BLaER1 treated with 17β-estradiol and CSF1 and Interleukin-3, amounts not matched to agents 10 nM and 100 nM (cell line): ENCODE measurements around the gene CFAP77.

Source experiments
- H3K27ac ChIP-seq, 11 experiments: shearing (Covaris generic); formaldehyde crosslinking; 2 replicates each; pipeline ENCODE4 v1.8.1; 2022
- H3K27me3 ChIP-seq, 11 experiments: shearing (Covaris generic); formaldehyde crosslinking; 2 replicates each; pipeline ENCODE4 v1.8.1; 2022
- H3K36me3 ChIP-seq, 11 experiments: shearing (Covaris generic); formaldehyde crosslinking; 2 replicates each; pipeline ENCODE4 v1.8.1; 2022
- H3K4me1 ChIP-seq, 10 experiments: shearing (Covaris generic); formaldehyde crosslinking; 2 replicates each; pipeline ENCODE4 v1.8.1; 2022
- H3K4me2 ChIP-seq, 11 experiments: shearing (Covaris generic); formaldehyde crosslinking; 2 replicates each; pipeline ENCODE4 v1.8.1; 2022
- H3K4me3 ChIP-seq, 10 experiments: shearing (Covaris generic); formaldehyde crosslinking; 2 replicates each; pipeline ENCODE4 v1.8.1; 2022
- H3K9ac ChIP-seq, 11 experiments: shearing (Covaris generic); formaldehyde crosslinking; 2 replicates each; pipeline ENCODE4 v1.8.1; 2022
- H3K9me3 ChIP-seq, 11 experiments: shearing (Covaris generic); formaldehyde crosslinking; replicated peaks in 1 of 11; 2 replicates each; pipeline ENCODE4 v1.8.1; 2022
- H4K20me1 ChIP-seq, 11 experiments: shearing (Covaris generic); formaldehyde crosslinking; 2 replicates each; pipeline ENCODE4 v1.8.1; 2022
- Cebpa-rat ChIP-seq, 11 experiments: shearing (Covaris generic); IDR thresholded peaks; 2 replicates each; pipeline ENCODE4 v1.8.1; 2022

The CFAP77 gene

GRCh38 chr9:132597073-132597775 lies 187.2 kb downstream of the CFAP77 start:
- TF ChIP-seq Cebpa-rat (IDR thresholded peaks at IDR 0.05) = no peak
- H3K36me3 ChIP-seq = peaks cover 48 to 76% (median 61%) of the 10 kb centered on the region in 11 experiments

GRCh38 chr9:132600326-132600984 lies 190.4 kb downstream of the CFAP77 start:
- H3K4me1 ChIP-seq = peaks cover 41 to 79% (median 72%) of the 10 kb centered on the region in 10 experiments
- H3K4me3 ChIP-seq = no peak overlapping the region
- H4K20me1 ChIP-seq = peaks cover 25 to 99% (median 56%) of the 10 kb centered on the region in 11 experiments; a peak in 20 of 22 replicates
- no peaks in the 10 kb centered on the region for H3K9me3 ChIP-seq
- H3K27ac ChIP-seq = no peak overlapping the region
- H3K36me3 ChIP-seq = peaks cover 40 to 78% (median 54%) of the 10 kb centered on the region in 11 experiments
- no peak for TF ChIP-seq Cebpa-rat (IDR thresholded peaks at IDR 0.05)
- H3K27me3 ChIP-seq = no peaks in the 10 kb centered on the region
- H3K9ac ChIP-seq = no peak overlapping the region
- no peak overlapping the region for H3K4me2 ChIP-seq

More at GRCh38 chr9:132597073-132597775, 187.2 kb downstream of the CFAP77 start:
- H3K4me2 ChIP-seq = peak overlapping the region; percentile 81 to 93 (median 86)
- peak overlapping the region in 5 of 10 experiments; percentile 6 to 36 (median 23); a peak in 9 of 20 replicates for H3K4me3 ChIP-seq
- peaks cover 33 to 53% (median 49%) of the 10 kb centered on the region in 10 experiments for H3K4me1 ChIP-seq
- H3K27me3 ChIP-seq = peaks cover 5 to 15% (median 13%) of the 10 kb centered on the region in 11 experiments
- peak overlapping the region in 9 of 11 experiments; percentile 4 to 74 (median 45); a peak in 13 of 22 replicates for H3K27ac ChIP-seq
- no peaks in the 10 kb centered on the region for H3K9me3 ChIP-seq
- peak overlapping the region in 8 of 11 experiments; percentile 7 to 58 (median 30); a peak in 14 of 22 replicates for H3K9ac ChIP-seq
- H4K20me1 ChIP-seq = peaks cover 25 to 99% (median 57%) of the 10 kb centered on the region in 11 experiments; a peak in 21 of 22 replicates

GRCh38 chr9:132602207-132602606 lies 192.2 kb downstream of the CFAP77 start:
- Histone ChIP-seq H3K36me3 (peaks cover 51 to 87% (median 68%) of the 10 kb centered on the region in 11 experiments), H3K4me3 (no peak overlapping the region), H3K9ac (no peak overlapping the region), H3K4me2 (peak overlapping the region; percentile 3 to 61 (median 46); a peak in 18 of 22 replicates), H4K20me1 (peaks cover 11 to 99% (median 55%) of the 10 kb centered on the region in 11 experiments; a peak in 19 of 22 replicates), H3K27me3 (no peaks in the 10 kb centered on the region), H3K9me3 (no peaks in the 10 kb centered on the region), H3K4me1 (peaks cover 24 to 62% (median 57%) of the 10 kb centered on the region in 10 experiments), H3K27ac (no peak overlapping the region)
- no peak for TF ChIP-seq Cebpa-rat (IDR thresholded peaks at IDR 0.05)

DNA sequence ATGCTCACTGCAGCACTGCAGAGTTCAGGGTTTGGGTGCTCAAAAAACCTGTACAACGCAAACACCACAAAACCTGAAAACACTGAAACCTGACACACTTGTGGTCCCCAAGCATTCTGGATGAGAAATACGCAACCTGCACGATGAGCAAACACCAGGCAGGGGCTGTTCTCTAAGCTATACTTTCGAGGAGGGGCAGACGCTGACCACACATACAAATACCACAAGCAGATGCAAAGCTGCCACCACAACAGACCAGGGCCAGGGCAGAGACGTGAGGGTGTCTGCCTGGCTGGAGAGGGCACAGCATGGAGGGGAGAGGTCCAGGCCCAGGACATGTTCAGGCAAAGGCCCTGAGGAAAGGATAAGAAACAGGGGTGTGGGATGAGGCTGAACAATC lies 195.4 kb downstream of the CFAP77 start:
- peaks cover 0 to 89% (median 53%) of the 10 kb centered on the region in 11 experiments; a peak in 17 of 22 replicates for H4K20me1 ChIP-seq
- no peak overlapping the region for H3K4me2 ChIP-seq
- H3K9me3 ChIP-seq = no peaks in the 10 kb centered on the region
- H3K27me3 ChIP-seq = no peaks in the 10 kb centered on the region
- peaks cover 73 to 98% (median 86%) of the 10 kb centered on the region in 11 experiments for H3K36me3 ChIP-seq
- H3K4me3 ChIP-seq = no peak overlapping the region
- H3K4me1 ChIP-seq = peaks cover 12 to 32% (median 29%) of the 10 kb centered on the region in 10 experiments
- TF ChIP-seq Cebpa-rat (IDR thresholded peaks at IDR 0.05) = no peak
- H3K9ac ChIP-seq = no peak overlapping the region
- no peak overlapping the region for H3K27ac ChIP-seq

- Histone ChIP-seq H3K4me2 (no peak overlapping the region), H3K4me3 (no peak overlapping the region), H4K20me1 (peaks cover 0 to 85% (median 53%) of the 10 kb centered on the region in 11 experiments; a peak in 17 of 22 replicates), H3K36me3 (peaks cover 73 to 98% (median 86%) of the 10 kb centered on the region in 11 experiments), H3K27ac (no peak overlapping the region), H3K27me3 (no peaks in the 10 kb centered on the region), H3K9me3 (no peaks in the 10 kb centered on the region), H3K9ac (no peak overlapping the region), H3K4me1 (peaks cover 12 to 32% (median 29%) of the 10 kb centered on the region in 10 experiments)
- TF ChIP-seq Cebpa-rat (IDR thresholded peaks at IDR 0.05) = no peak
Observed at GRCh38 chr9:132606066-132606465, 196.1 kb downstream of the CFAP77 start.

GRCh38 chr9:132609184-132609583 lies 199.2 kb downstream of the CFAP77 start:
- H3K36me3 ChIP-seq = peaks cover 90 to 100% (median 98%) of the 10 kb centered on the region in 11 experiments

GRCh38 chr9:132609829-132610228 lies 199.8 kb downstream of the CFAP77 start:
- H3K36me3 ChIP-seq = peaks cover 92 to 100% (median 100%) of the 10 kb centered on the region in 11 experiments
- no peak overlapping the region for H3K4me2 ChIP-seq
- TF ChIP-seq Cebpa-rat (IDR thresholded peaks at IDR 0.05) = no peak
- H3K27ac ChIP-seq = no peak overlapping the region
- H3K4me1 ChIP-seq = peaks cover 0 to 2% (median 0%) of the 10 kb centered on the region in 10 experiments; a peak in 4 of 20 replicates
- H3K9ac ChIP-seq = no peak overlapping the region
- H4K20me1 ChIP-seq = peaks cover 0 to 69% (median 19%) of the 10 kb centered on the region in 11 experiments; a peak in 15 of 22 replicates
- H3K4me3 ChIP-seq = no peak overlapping the region
- no peaks in the 10 kb centered on the region for H3K9me3 ChIP-seq
- no peaks in the 10 kb centered on the region for H3K27me3 ChIP-seq

More at GRCh38 chr9:132609184-132609583, 199.2 kb downstream of the CFAP77 start:
- Histone ChIP-seq H3K4me2 (no peak overlapping the region), H3K4me1 (peaks cover 0 to 7% (median 6%) of the 10 kb centered on the region in 10 experiments; a peak in 13 of 20 replicates), H3K9ac (no peak overlapping the region), H3K9me3 (no peaks in the 10 kb centered on the region), H3K27me3 (no peaks in the 10 kb centered on the region), H3K4me3 (no peak overlapping the region), H4K20me1 (peaks cover 0 to 69% (median 25%) of the 10 kb centered on the region in 11 experiments; a peak in 15 of 22 replicates), H3K27ac (no peak overlapping the region)
- TF ChIP-seq Cebpa-rat (IDR thresholded peaks at IDR 0.05) = no peak

- Histone ChIP-seq H3K4me1 (no peaks in the 10 kb centered on the region), H4K20me1 (peaks cover 0 to 70% (median 21%) of the 10 kb centered on the region in 11 experiments; a peak in 15 of 22 replicates), H3K36me3 (peaks cover 92 to 100% (median 100%) of the 10 kb centered on the region in 11 experiments), H3K4me2 (no peak overlapping the region), H3K9ac (no peak overlapping the region), H3K4me3 (no peak overlapping the region), H3K9me3 (no peaks in the 10 kb centered on the region), H3K27ac (no peak overlapping the region), H3K27me3 (no peaks in the 10 kb centered on the region)
- no peak for TF ChIP-seq Cebpa-rat (IDR thresholded peaks at IDR 0.05)
Observed at GRCh38 chr9:132610661-132611060, 200.7 kb downstream of the CFAP77 start.

DNA sequence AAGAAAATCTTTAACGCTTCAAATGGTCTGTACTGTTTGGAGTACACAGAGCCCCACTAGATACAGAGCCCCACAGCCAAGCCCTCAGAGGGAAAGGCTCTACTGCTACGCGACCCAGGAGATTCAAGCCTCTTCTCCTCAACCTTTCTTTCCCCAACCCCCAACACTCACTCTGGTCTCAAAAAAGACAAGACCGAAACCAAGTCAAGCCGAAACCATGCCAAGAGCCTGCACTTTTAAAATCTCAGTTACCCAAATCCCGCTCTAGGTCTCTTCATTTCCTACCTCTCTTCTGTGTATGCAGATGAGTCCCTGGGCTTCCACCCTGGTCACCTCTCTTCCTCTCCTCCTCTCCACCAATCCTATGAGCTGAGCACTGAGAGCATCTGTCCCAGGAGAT lies 204.3 kb downstream of the CFAP77 start:
- no peak overlapping the region for H3K27ac ChIP-seq
- H3K4me2 ChIP-seq = no peak overlapping the region
- H3K4me1 ChIP-seq = peaks cover 0 to 4% (median 0%) of the 10 kb centered on the region in 10 experiments; a peak in 1 of 20 replicates
- H4K20me1 ChIP-seq = peaks cover 0 to 38% (median 12%) of the 10 kb centered on the region in 11 experiments; a peak in 12 of 22 replicates
- no peak for TF ChIP-seq Cebpa-rat (IDR thresholded peaks at IDR 0.05)
- peaks cover 96 to 100% (median 100%) of the 10 kb centered on the region in 11 experiments for H3K36me3 ChIP-seq
- no peak overlapping the region for H3K4me3 ChIP-seq
- H3K9me3 ChIP-seq = no peaks in the 10 kb centered on the region
- H3K9ac ChIP-seq = no peak overlapping the region
- no peaks in the 10 kb centered on the region for H3K27me3 ChIP-seq
